Thyroid gland (tissue), 4 donors: Measurements from ENCODE around the gene NFATC2. TPM values are rescaled to one million over a fixed set of nuclear protein-coding genes. Genes with fewer than 3 reads are reported as not detected.

Experiments used
- DNase-seq, 2 donors: peaks; one replicate each; pipeline ENCODE4 v3.0.0-alpha.2; 2019
- H3K27ac ChIP-seq, 3 donors: fragments of 200-600 bp; sonication (generic); 1 replicate in 2 of 3; 2 replicates in 1 of 3; pipeline ENCODE4 v1.5.1; 2016 to 2019; ENCODE audit warnings: mild to moderate bottlenecking in 1 of 3, moderate library complexity in 1 of 3
- H3K27me3 ChIP-seq: fragments of 200-600 bp; sonication (generic); one replicate; pipeline ENCODE4 v1.5.1; 2019
- H3K36me3 ChIP-seq, 2 donors: fragments of 200-600 bp; sonication (generic); one replicate each; pipeline ENCODE4 v1.5.1; 2016 to 2019
- H3K4me1 ChIP-seq, 2 donors: fragments of 200-600 bp; sonication (generic); one replicate each; pipeline ENCODE4 v1.5.1; 2017 to 2019
- H3K4me3 ChIP-seq, 3 donors: fragments of 200-600 bp; sonication (generic); replicated peaks in 1 of 3; 1 replicate in 2 of 3; 2 replicates in 1 of 3; pipeline ENCODE4 v1.5.1; 2016; ENCODE audit warnings: mild to moderate bottlenecking in 1 of 3
- H3K9me3 ChIP-seq: fragments of 200-600 bp; sonication (generic); one replicate; pipeline ENCODE4 v1.5.1; 2017
- POLR2A ChIP-seq, 2 donors: fragments of 450-650 bp; IDR thresholded peaks; one replicate each; pipeline ENCODE4 v1.6.1; 2017; ENCODE audit warnings: antibody characterized with exemption in 2 of 2, mild to moderate bottlenecking in 2 of 2, moderate library complexity in 1 of 2
- WGBS, 2 donors: methylation state at CpG; one replicate each; pipeline ENCODE4 v1.1.5; 2017; 5-methylcytosine and 5-hydroxymethylcytosine counted together
- intact Hi-C: fragments of 100-400 bp; cut with DNase I; formaldehyde crosslinking; loops from one replicate; pipeline ENCODE4 v1.15.1; 2023
- total RNA-seq, 4 donors: library from RNA; depleted of rRNA; stranded (reverse); fragments of >200 nt; gene quantifications; one replicate each; pipeline ENCODE4 v1.2.3, GENCODE V29; 2016
- TF ChIP-seq, protein P1 (sequence below), 6 experiments: fragments of 200-600 bp in 3 of 6; fragments of 450-650 bp in 3 of 6; sonication (generic) in 3 of 6; IDR thresholded peaks; one replicate each; pipeline ENCODE4 v1.5.1; 2016 to 2019; ENCODE audit warnings: antibody characterized with exemption in 6 of 6, mild to moderate bottlenecking in 2 of 6, inconsistent platforms in 1 of 6, moderate library complexity in 1 of 6

Gene NFATC2
- total RNA-seq, 4 donors from 2014 or later, result 7.5 to 12.6 (median 8.5) TPM

- no peaks in the 10 kb centered on the region for H3K9me3 ChIP-seq
- no peak for DNase-seq
- TF ChIP-seq, protein P1, sequence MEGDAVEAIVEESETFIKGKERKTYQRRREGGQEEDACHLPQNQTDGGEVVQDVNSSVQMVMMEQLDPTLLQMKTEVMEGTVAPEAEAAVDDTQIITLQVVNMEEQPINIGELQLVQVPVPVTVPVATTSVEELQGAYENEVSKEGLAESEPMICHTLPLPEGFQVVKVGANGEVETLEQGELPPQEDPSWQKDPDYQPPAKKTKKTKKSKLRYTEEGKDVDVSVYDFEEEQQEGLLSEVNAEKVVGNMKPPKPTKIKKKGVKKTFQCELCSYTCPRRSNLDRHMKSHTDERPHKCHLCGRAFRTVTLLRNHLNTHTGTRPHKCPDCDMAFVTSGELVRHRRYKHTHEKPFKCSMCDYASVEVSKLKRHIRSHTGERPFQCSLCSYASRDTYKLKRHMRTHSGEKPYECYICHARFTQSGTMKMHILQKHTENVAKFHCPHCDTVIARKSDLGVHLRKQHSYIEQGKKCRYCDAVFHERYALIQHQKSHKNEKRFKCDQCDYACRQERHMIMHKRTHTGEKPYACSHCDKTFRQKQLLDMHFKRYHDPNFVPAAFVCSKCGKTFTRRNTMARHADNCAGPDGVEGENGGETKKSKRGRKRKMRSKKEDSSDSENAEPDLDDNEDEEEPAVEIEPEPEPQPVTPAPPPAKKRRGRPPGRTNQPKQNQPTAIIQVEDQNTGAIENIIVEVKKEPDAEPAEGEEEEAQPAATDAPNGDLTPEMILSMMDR (IDR thresholded peaks at IDR 0.05), result no peak
- no peak for TF ChIP-seq POLR2A (IDR thresholded peaks at IDR 0.05)
- no peaks in the 10 kb centered on the region for H3K4me1 ChIP-seq
- 89 to 92% methylated on average over 13 of the region's 13 CpGs for WGBS, 2 donors
- no peaks in the 10 kb centered on the region for H3K36me3 ChIP-seq
- no peak overlapping the region for H3K27ac ChIP-seq
- no peaks in the 10 kb centered on the region for H3K27me3 ChIP-seq
- intact Hi-C loops, result no loop called here
- no peak overlapping the region for H3K4me3 ChIP-seq
These were observed 161.8 kb downstream of the NFATC2 start for GRCh38 chr20:51380401-51381385.

- Histone ChIP-seq H3K4me1 (no peaks in the 10 kb centered on the region), H3K36me3 (no peaks in the 10 kb centered on the region), H3K4me3 (no peak overlapping the region), H3K27me3 (no peaks in the 10 kb centered on the region), H3K9me3 (no peaks in the 10 kb centered on the region), H3K27ac (no peak overlapping the region)
- TF ChIP-seq, protein P1 (IDR thresholded peaks at IDR 0.05), result no peak
- TF ChIP-seq POLR2A (IDR thresholded peaks at IDR 0.05), result no peak
- 90 to 94% methylated on average over 6 to 8 of the region's 8 CpGs for WGBS, 2 donors
- no peak for DNase-seq
- intact Hi-C loops, result loop anchor here (10.0 kb wide), 1 partner anchor 705 kb away; no protein-coding TSS in a partner anchor
These were observed 162.7 kb downstream of the NFATC2 start for GRCh38 chr20:51379601-51380341.

GRCh38 chr20:51378171-51378928, 164.2 kb downstream of the NFATC2 start:
- H3K27ac ChIP-seq, result no peak overlapping the region
- no peak for TF ChIP-seq POLR2A (IDR thresholded peaks at IDR 0.05)
- TF ChIP-seq, protein P1 (IDR thresholded peaks at IDR 0.05), result peak in 3 of 6 experiments; percentile 22 to 45 (median 43)
- intact Hi-C loops, result loop anchor here (10.0 kb wide), 1 partner anchor 706 kb away; no protein-coding TSS in a partner anchor
- H3K4me3 ChIP-seq, result no peak overlapping the region
- DNase-seq, result peak; percentile 23 to 39
- H3K9me3 ChIP-seq, result no peaks in the 10 kb centered on the region
- WGBS, 2 donors, result 81 to 83% methylated on average over 19 of the region's 19 CpGs
- no peaks in the 10 kb centered on the region for H3K27me3 ChIP-seq
- no peaks in the 10 kb centered on the region for H3K36me3 ChIP-seq
- no peaks in the 10 kb centered on the region for H3K4me1 ChIP-seq

DNA sequence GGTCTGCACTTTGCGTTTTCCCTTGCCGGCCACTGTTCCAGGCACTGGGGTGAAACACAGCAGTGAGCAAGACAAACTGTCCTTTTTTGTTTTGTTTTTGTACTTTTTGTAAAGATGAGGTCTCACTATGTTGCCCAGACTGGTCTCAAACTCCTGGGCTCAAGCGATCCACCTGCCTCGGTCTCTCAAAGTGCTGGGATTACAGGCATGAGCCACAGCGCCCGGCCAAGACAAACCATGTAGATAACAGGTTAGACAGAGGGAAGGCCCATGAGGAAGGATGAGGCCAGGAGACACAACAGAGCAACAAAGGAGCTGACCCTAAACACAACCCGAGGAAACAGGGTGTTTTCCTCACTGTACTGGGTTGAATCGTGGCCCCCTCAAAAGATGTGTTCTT, 165.4 kb downstream of the NFATC2 start:
- intact Hi-C loops, result loop anchor here (10.0 kb wide), 1 partner anchor 708 kb away; no protein-coding TSS in a partner anchor
- 93 to 97% methylated on average over 8 of the region's 8 CpGs for WGBS, 2 donors

More for the DNA sequence above, 165.4 kb downstream of the NFATC2 start:
- TF ChIP-seq POLR2A (IDR thresholded peaks at IDR 0.05), result no peak
- TF ChIP-seq, protein P1 (IDR thresholded peaks at IDR 0.05), result no peak
- Histone ChIP-seq H3K4me1 (peaks cover 0 to 4% of the 10 kb centered on the region in 2 donors), H3K36me3 (no peaks in the 10 kb centered on the region), H3K27ac (no peak overlapping the region), H3K27me3 (no peaks in the 10 kb centered on the region), H3K4me3 (no peak overlapping the region), H3K9me3 (no peaks in the 10 kb centered on the region)
- DNase-seq, result no peak
